Endothelial cell (in vitro differentiated cells): ENCODE results near the gene NCAM2. TPM values are rescaled to one million over a fixed set of nuclear protein-coding genes. Genes with fewer than 3 reads are reported as not detected.

Experiments used
- DNase-seq: peaks from one replicate; pipeline ENCODE4 v3.0.0; 2021; ENCODE audit warnings: low spot score
- H3K27ac Mint-ChIP-seq: one replicate; pipeline ENCODE4 v1.8.0; 2021; ENCODE audit warnings: mixed read lengths, inconsistent platforms; ENCODE audit not compliant: unreplicated experiment
- H3K27me3 Mint-ChIP-seq: one replicate; pipeline ENCODE4 v1.8.0; 2021; ENCODE audit warnings: mild to moderate bottlenecking, moderate library complexity, mixed read lengths, inconsistent platforms; ENCODE audit not compliant: unreplicated experiment
- H3K36me3 Mint-ChIP-seq: one replicate; pipeline ENCODE4 v1.8.0; 2021; ENCODE audit warnings: mild to moderate bottlenecking, low read depth, mixed read lengths, inconsistent platforms; ENCODE audit not compliant: unreplicated experiment
- H3K4me1 Mint-ChIP-seq: one replicate; pipeline ENCODE4 v1.8.0; 2021; ENCODE audit warnings: mild to moderate bottlenecking, mixed read lengths, inconsistent platforms; ENCODE audit not compliant: unreplicated experiment
- H3K4me3 Mint-ChIP-seq: one replicate; pipeline ENCODE4 v1.8.0; 2021; ENCODE audit warnings: mild to moderate bottlenecking, mixed read lengths, inconsistent platforms; ENCODE audit not compliant: unreplicated experiment
- H3K9me3 Mint-ChIP-seq: one replicate; pipeline ENCODE4 v1.8.0; 2021; ENCODE audit warnings: mixed read lengths, inconsistent platforms; ENCODE audit not compliant: unreplicated experiment
- CTCF ChIP-seq: fragments of 200-600 bp; sonication (generic); IDR thresholded peaks from one replicate; pipeline ENCODE4 v1.5.0; 2021; ENCODE audit warnings: antibody characterized with exemption; ENCODE audit not compliant: unreplicated experiment
- total RNA-seq: library from RNA; stranded (reverse); fragmentation: NEBNext Ultra II Directional; extraction: Animal tissue kit (Norgen Biotek cat#: 25700); gene quantifications from one replicate; pipeline ENCODE4 v1.2.1, GENCODE V29; 2021; ENCODE audit not compliant: unreplicated experiment

Gene NCAM2
- total RNA-seq, 1 donor from 2014 or later, result 0.64 TPM

- Mint-ChIP-seq H3K4me3 (no peak overlapping the region), H3K27me3 (no peaks in the 10 kb centered on the region), H3K4me1 (no peaks in the 10 kb centered on the region), H3K27ac (no peak overlapping the region), H3K9me3 (peaks cover 4% of the 10 kb centered on the region), H3K36me3 (no peaks in the 10 kb centered on the region)
- no peak for TF ChIP-seq CTCF
- DNase-seq, result no peak
These were observed 561.3 kb downstream of the NCAM2 start for GRCh38 chr21:21559285-21560045.
